ENCODE results near the gene FBN3. TPM values are rescaled to one million over a fixed set of nuclear protein-coding genes. Genes with fewer than 3 reads are reported as not detected.

The FBN3 gene
- polyA plus RNA-seq, 1 experiment: not detected

DNA sequence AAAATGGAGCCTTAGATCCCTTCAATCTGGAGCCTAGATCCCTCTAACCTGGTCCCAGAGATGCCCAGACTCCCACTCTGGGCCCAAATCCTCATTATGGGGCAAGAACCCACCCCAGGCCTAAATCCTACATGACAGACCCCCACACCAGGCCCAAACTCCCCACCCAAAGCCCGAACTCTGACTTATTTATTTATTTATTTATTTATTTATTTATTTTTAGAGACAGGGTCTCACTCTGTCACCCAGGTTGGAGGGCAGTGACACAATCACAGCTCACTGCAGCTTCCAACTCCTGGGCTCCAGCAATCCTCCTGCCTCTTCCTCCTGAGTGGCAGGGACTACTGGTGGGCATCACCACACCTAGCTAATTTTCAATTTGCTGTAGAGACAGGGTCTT lies 12.0 kb downstream of the FBN3 start:
- POLR2A ChIA-PET: no interaction called here
- Histone ChIP-seq H3K27ac (ENCODE audit: low read depth, low read length) (no peak overlapping the region), H3K4me3 (ENCODE audit: low read depth, low read length) (no peak overlapping the region), H3K27me3 (ENCODE audit: control insufficient read depth, insufficient read depth, low read length) (no peaks in the 10 kb centered on the region), H3K9me3 (ENCODE audit: control insufficient read depth, insufficient read depth, low read length) (peaks cover 14% of the 10 kb centered on the region)
- CTCF ChIA-PET: no interaction called here
- TF ChIP-seq, protein P1, sequence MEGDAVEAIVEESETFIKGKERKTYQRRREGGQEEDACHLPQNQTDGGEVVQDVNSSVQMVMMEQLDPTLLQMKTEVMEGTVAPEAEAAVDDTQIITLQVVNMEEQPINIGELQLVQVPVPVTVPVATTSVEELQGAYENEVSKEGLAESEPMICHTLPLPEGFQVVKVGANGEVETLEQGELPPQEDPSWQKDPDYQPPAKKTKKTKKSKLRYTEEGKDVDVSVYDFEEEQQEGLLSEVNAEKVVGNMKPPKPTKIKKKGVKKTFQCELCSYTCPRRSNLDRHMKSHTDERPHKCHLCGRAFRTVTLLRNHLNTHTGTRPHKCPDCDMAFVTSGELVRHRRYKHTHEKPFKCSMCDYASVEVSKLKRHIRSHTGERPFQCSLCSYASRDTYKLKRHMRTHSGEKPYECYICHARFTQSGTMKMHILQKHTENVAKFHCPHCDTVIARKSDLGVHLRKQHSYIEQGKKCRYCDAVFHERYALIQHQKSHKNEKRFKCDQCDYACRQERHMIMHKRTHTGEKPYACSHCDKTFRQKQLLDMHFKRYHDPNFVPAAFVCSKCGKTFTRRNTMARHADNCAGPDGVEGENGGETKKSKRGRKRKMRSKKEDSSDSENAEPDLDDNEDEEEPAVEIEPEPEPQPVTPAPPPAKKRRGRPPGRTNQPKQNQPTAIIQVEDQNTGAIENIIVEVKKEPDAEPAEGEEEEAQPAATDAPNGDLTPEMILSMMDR (IDR thresholded peaks at IDR 0.05; ENCODE audit: low read depth, low read length): no peak
- no peak for DNase-seq (ENCODE audit: low read depth, low spot score)

DNA sequence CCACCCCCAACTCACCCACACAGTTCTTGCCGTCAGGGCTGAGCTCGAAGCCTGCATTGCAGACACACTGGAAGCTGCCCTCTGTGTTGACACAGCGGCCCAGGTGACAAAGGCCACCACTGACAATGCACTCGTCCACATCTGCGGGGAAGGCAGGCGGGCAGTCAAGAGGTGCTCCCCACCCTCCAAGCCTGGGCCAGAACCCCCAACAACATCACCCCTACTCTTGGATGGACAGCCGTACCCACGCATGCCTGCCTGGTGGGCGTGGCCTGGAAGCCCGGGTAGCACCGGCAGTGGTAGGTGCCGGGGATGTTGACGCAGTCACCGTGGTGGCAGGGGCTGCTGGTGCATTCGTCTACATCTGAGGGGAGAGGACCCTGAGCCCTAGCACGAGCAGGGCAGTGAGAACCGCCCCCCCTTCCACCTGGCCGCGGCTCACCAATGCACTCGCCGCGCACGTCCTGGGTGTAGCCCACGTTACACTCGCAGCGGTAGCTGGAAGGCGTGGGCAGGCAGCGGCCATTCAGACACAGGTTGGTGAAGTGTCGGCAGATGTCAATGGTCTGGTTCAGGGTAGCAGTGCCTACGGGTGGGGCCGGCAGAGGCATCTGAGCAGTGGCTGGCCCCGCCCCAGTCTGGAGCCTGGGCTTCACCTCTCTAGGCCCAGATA lies 13.3 kb downstream of the FBN3 start:
- Histone ChIP-seq H3K9me3 (ENCODE audit: control insufficient read depth, insufficient read depth, low read length) (peaks cover 14% of the 10 kb centered on the region), H3K4me3 (ENCODE audit: low read depth, low read length) (no peak overlapping the region), H3K27me3 (ENCODE audit: control insufficient read depth, insufficient read depth, low read length) (no peaks in the 10 kb centered on the region), H3K27ac (ENCODE audit: low read depth, low read length) (no peak overlapping the region)
- no peak for DNase-seq (ENCODE audit: low read depth, low spot score)
- TF ChIP-seq, protein P1 (IDR thresholded peaks at IDR 0.05; ENCODE audit: low read depth, low read length): no peak
- POLR2A ChIA-PET: no interaction called here
- CTCF ChIA-PET: no interaction called here

DNA sequence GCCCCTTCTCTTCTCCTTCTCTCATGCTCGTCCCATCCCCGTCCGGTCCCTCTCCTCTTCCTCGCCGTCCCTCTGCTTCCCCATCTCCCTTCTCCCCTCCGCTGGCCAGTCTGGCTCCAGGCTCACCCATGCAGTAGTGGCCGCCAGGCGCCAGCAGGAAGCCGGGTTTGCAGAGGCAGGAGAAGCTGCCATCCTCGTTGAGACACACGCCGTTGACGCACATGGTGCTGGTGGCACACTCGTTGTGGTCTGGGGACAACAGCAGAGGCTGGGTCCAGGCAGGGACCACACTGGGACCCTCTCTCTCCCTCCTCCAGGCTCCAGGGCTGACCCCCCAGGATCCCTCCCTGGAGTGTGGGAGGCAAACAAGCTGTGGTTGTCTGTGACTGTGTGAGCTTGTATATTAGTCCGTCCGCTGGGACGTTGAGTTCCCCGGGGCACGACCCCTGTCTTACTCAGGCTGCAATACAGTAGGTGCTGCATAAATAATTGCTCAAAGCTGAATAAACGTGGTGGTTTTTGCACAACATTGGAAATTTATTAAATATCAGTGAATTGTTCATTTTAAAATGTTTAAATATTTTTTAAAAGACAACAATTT lies 16.4 kb downstream of the FBN3 start:
- ChIA-PET CTCF (interaction anchor here (0.7 kb wide), 1 partner anchor 131 kb away, joined by 3 read pairs; no protein-coding TSS in a partner anchor), POLR2A (no interaction called here)
- Histone ChIP-seq H3K27me3 (ENCODE audit: control insufficient read depth, insufficient read depth, low read length) (peaks cover 2% of the 10 kb centered on the region), H3K27ac (ENCODE audit: low read depth, low read length) (no peak overlapping the region), H3K9me3 (ENCODE audit: control insufficient read depth, insufficient read depth, low read length) (peaks cover 10% of the 10 kb centered on the region), H3K4me3 (ENCODE audit: low read depth, low read length) (no peak overlapping the region)
- TF ChIP-seq, protein P1 (IDR thresholded peaks at IDR 0.05; ENCODE audit: low read depth, low read length): no peak
- no peak for DNase-seq (ENCODE audit: low read depth, low spot score)

DNA sequence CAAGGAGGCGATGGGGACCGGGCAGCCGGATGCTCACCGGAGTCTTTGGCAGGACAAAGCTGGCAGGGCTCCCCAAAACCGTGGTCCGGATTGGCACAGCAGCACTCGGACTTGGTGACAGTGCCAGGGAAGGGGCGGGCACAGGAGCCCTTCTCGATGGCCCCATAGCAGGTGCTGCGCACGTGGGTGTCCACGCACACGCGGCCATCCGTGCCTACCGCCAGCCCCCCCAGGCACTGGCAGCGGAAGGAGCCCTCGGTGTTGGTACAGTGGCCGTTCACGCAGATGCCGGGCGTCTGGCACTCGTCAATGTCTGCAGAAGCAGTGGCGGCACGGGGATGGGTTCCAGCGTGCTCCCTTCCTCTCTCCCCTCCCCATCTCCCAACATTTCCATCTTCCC lies 17.9 kb downstream of the FBN3 start:
- DNase-seq (ENCODE audit: low read depth, low spot score): no peak
- no peak overlapping the region for H3K27ac ChIP-seq (ENCODE audit: low read depth, low read length)
- H3K9me3 ChIP-seq (ENCODE audit: control insufficient read depth, insufficient read depth, low read length): peaks cover 13% of the 10 kb centered on the region
- H3K27me3 ChIP-seq (ENCODE audit: control insufficient read depth, insufficient read depth, low read length): peaks cover 2% of the 10 kb centered on the region
- H3K4me3 ChIP-seq (ENCODE audit: low read depth, low read length): no peak overlapping the region
- TF ChIP-seq, protein P1 (IDR thresholded peaks at IDR 0.05; ENCODE audit: low read depth, low read length): no peak
- POLR2A ChIA-PET: no interaction called here
- CTCF ChIA-PET: no interaction called here

DNA sequence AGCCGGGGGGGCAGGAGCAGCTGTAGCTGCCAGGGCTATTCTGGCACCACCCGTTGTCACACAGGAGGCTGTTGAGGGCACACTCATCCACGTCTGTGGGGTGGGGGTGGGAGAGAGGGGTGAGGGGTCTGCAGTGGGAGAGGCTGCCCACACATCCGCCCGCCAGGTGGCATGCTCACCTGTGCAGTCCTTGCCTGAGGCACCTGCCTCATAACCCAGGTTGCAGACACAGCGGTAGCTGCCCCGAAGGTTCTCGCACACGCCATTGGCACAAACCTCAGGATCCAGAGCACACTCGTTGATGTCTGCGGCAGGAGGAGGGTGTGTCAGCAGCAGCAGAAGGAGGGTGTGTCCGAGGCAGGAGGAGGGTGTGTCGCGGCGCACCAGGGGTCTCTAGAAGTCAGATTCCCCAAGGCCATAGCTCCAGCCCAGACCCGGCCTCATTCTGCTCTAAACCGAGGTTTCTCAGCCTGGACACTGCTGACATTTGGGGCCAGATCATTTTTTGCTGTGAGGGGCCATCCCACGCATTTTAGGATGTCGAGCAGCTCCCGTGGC lies 20.3 kb downstream of the FBN3 start:
- Histone ChIP-seq H3K4me3 (ENCODE audit: low read depth, low read length) (no peak overlapping the region), H3K27ac (ENCODE audit: low read depth, low read length) (no peak overlapping the region), H3K27me3 (ENCODE audit: control insufficient read depth, insufficient read depth, low read length) (peaks cover 2% of the 10 kb centered on the region), H3K9me3 (ENCODE audit: control insufficient read depth, insufficient read depth, low read length) (peaks cover 8% of the 10 kb centered on the region; the same call in 1 of the 2 replicates)
- CTCF ChIA-PET: no interaction called here
- POLR2A ChIA-PET: no interaction called here
- TF ChIP-seq, protein P1 (IDR thresholded peaks at IDR 0.05; ENCODE audit: low read depth, low read length): no peak
- no peak for DNase-seq (ENCODE audit: low read depth, low spot score)

Data from AG04450 (cell line).